HL-60/S4 (cell line): Measurements from ENCODE around the gene PLPPR4.

Experiments
- in situ Hi-C: fragments of 300-500 bp; cut with MboI; formaldehyde crosslinking; loops from 2 replicates; pipeline ENCODE4 v1.14.3; 2022; ENCODE audit warnings: low sequenced_read_pairs

Gene PLPPR4

GRCh38 chr1:99334991-99335390 lies 70.7 kb downstream of the PLPPR4 start:
- in situ Hi-C loops: no loop called here

GRCh38 chr1:99347041-99347684 lies 82.9 kb downstream of the PLPPR4 start:
- in situ Hi-C loops: no loop called here

- in situ Hi-C loops: no loop called here
Observed at GRCh38 chr1:99348397-99349132, 84.3 kb downstream of the PLPPR4 start.

- in situ Hi-C loops: no loop called here
Observed at GRCh38 chr1:99352821-99353220, 88.5 kb downstream of the PLPPR4 start.

- in situ Hi-C loops: no loop called here
Observed at GRCh38 chr1:99358770-99359169, 94.5 kb downstream of the PLPPR4 start.
